ENCODE data around the gene KANTR. TPM values are rescaled to one million over a fixed set of nuclear protein-coding genes. Genes with fewer than 3 reads are reported as not detected.

KANTR gene
- total RNA-seq, 1 experiment from 2014 or later = 6.8 TPM

GRCh38 chrX:53089224-53089842 lies 4.6 kb upstream of the KANTR start:
- intact Hi-C loops (cut with micrococcal nuclease; ENCODE audit: unreplicated experiment) (loop anchor here (1.0 kb wide), 1 partner anchor 18 kb away; no protein-coding TSS in a partner anchor), in situ Hi-C loops (cut with HindIII; ENCODE audit: low pct_unique_long_range_greater_than_20kb, low sequenced_read_pairs) (no loop called here)
- POLR2A ChIA-PET = no interaction called here
- Histone ChIP-seq H3K4me1 (ENCODE audit: control insufficient read depth, insufficient read depth, low read length) (peaks cover 8% of the 10 kb centered on the region), H3K27ac (ENCODE audit: low read length) (peak overlapping the region; percentile 69; the same call in 1 of the 2 replicates), H3K27me3 (ENCODE audit: control insufficient read depth, insufficient read depth, low read length) (no peaks in the 10 kb centered on the region), H3K36me3 (ENCODE audit: control insufficient read depth, insufficient read depth, low read length) (no peaks in the 10 kb centered on the region), H3K9me3 (ENCODE audit: control insufficient read depth, insufficient read depth, low read depth, low read length) (no peaks in the 10 kb centered on the region), H3K4me3 (ENCODE audit: low read depth in 2 of 2, low read length in 2 of 2) (peak overlapping the region; percentile 64 to 89)
- ATAC-seq (no peak), DNase-seq (ENCODE audit: low read depth, low spot score) (no peak)
- CTCF ChIA-PET = interaction anchor here (1.2 kb wide), 1 partner anchor 17 kb away, joined by 9 read pairs; no protein-coding TSS in a partner anchor
- BruUV-seq (replicated peaks) = no TSS peak
- TF ChIP-seq CTCF (IDR thresholded peaks at IDR 0.05) (peak; percentile 87), TCF7L2 (IDR thresholded peaks at IDR 0.05; ENCODE audit: low read depth, low read length) (no peak)

GRCh38 chrX:53089925-53090324 lies 4.0 kb upstream of the KANTR start:
- no peak overlapping the region for H3K27ac ChIP-seq (ENCODE audit: low read length)
- POLR2A ChIA-PET = no interaction called here
- no TSS peak for BruUV-seq (replicated peaks)

GRCh38 chrX:53091354-53091753 lies 2.6 kb upstream of the KANTR start:
- intact Hi-C loops (cut with micrococcal nuclease; ENCODE audit: unreplicated experiment) = no loop called here
- POLR2A ChIA-PET = no interaction called here
- no peak overlapping the region for H3K27ac ChIP-seq (ENCODE audit: low read length)
- no TSS peak for BruUV-seq (replicated peaks)
- no peaks in the 10 kb centered on the region for H3K9me3 ChIP-seq (ENCODE audit: control insufficient read depth, insufficient read depth, low read depth, low read length)
- ATAC-seq = no peak
- no peak overlapping the region for H3K4me3 ChIP-seq (ENCODE audit: low read depth in 2 of 2, low read length in 2 of 2)
- CTCF ChIA-PET = interaction anchor here (0.7 kb wide), 1 partner anchor 19 kb away, joined by 7 read pairs; no protein-coding TSS in a partner anchor
- TF ChIP-seq TCF7L2 (IDR thresholded peaks at IDR 0.05; ENCODE audit: low read depth, low read length) = no peak
- TF ChIP-seq CTCF (IDR thresholded peaks at IDR 0.05) = no peak
- no peak for TF ChIP-seq REST (IDR thresholded peaks at IDR 0.05; ENCODE audit: insufficient read depth in 1 of 2, low read depth in 2 of 2, low read length in 1 of 2)
- TF ChIP-seq SIN3A (IDR thresholded peaks at IDR 0.05; ENCODE audit: borderline replicate concordance, insufficient read depth, low read depth, low read length) = no peak
- no peak for TF ChIP-seq POLR2AphosphoS5 (IDR thresholded peaks at IDR 0.05; ENCODE audit: low read depth, low read length)
- in situ Hi-C loops (cut with HindIII; ENCODE audit: low pct_unique_long_range_greater_than_20kb, low sequenced_read_pairs) = no loop called here
- no peaks in the 10 kb centered on the region; the same call in 1 of the 2 replicates for H3K36me3 ChIP-seq (ENCODE audit: control insufficient read depth, insufficient read depth, low read length)
- no peaks in the 10 kb centered on the region for H3K27me3 ChIP-seq (ENCODE audit: control insufficient read depth, insufficient read depth, low read length)
- DNase-seq (ENCODE audit: low read depth, low spot score) = no peak
- H3K4me1 ChIP-seq (ENCODE audit: control insufficient read depth, insufficient read depth, low read length) = peaks cover 14% of the 10 kb centered on the region

More at GRCh38 chrX:53089925-53090324, 4.0 kb upstream of the KANTR start:
- Histone ChIP-seq H3K9me3 (ENCODE audit: control insufficient read depth, insufficient read depth, low read depth, low read length) (no peaks in the 10 kb centered on the region), H3K36me3 (ENCODE audit: control insufficient read depth, insufficient read depth, low read length) (no peaks in the 10 kb centered on the region; the same call in 1 of the 2 replicates), H3K4me3 (ENCODE audit: low read depth in 2 of 2, low read length in 2 of 2) (no peak overlapping the region), H3K27me3 (ENCODE audit: control insufficient read depth, insufficient read depth, low read length) (no peaks in the 10 kb centered on the region), H3K4me1 (ENCODE audit: control insufficient read depth, insufficient read depth, low read length) (peaks cover 10% of the 10 kb centered on the region)
- DNase-seq (ENCODE audit: low read depth, low spot score) (no peak), ATAC-seq (no peak)
- in situ Hi-C loops (cut with HindIII; ENCODE audit: low pct_unique_long_range_greater_than_20kb, low sequenced_read_pairs) (no loop called here), intact Hi-C loops (cut with micrococcal nuclease; ENCODE audit: unreplicated experiment) (loop anchor here (1.0 kb wide), 1 partner anchor 19 kb away; no protein-coding TSS in a partner anchor)
- CTCF ChIA-PET = interaction anchor here (1.2 kb wide), 1 partner anchor 18 kb away, joined by 9 read pairs; no protein-coding TSS in a partner anchor
- no peak for TF ChIP-seq CTCF (IDR thresholded peaks at IDR 0.05)
- TF ChIP-seq POLR2AphosphoS5 (IDR thresholded peaks at IDR 0.05; ENCODE audit: low read depth, low read length) = no peak
